Activated T-cell treated with anti-CD3 and anti-CD28 coated beads for 1 hour (primary cell): ENCODE measurements around the gene KLHL29.

Experiments
- DNase-seq: peaks from one replicate; pipeline ENCODE4 v3.0.0-alpha.2; 2020; ENCODE audit warnings: low read depth

Gene KLHL29

GRCh38 chr2:23635442-23636340 is 250.7 kb downstream of the KLHL29 start:
- DNase-seq, result no peak

- DNase-seq, result no peak
Observed at GRCh38 chr2:23636426-23636825, 251.4 kb downstream of the KLHL29 start.

- DNase-seq, result no peak
Observed at GRCh38 chr2:23637011-23637778, 252.2 kb downstream of the KLHL29 start.

- no peak for DNase-seq
Observed at GRCh38 chr2:23639406-23639982, 254.5 kb downstream of the KLHL29 start.

GRCh38 chr2:23640711-23641110 is 255.7 kb downstream of the KLHL29 start:
- no peak for DNase-seq

GRCh38 chr2:23642516-23642915 is 257.5 kb downstream of the KLHL29 start:
- DNase-seq, result no peak

GRCh38 chr2:23645230-23645808 is 260.3 kb downstream of the KLHL29 start:
- no peak for DNase-seq

- DNase-seq, result no peak
Observed at GRCh38 chr2:23647563-23647962, 262.6 kb downstream of the KLHL29 start.

GRCh38 chr2:23649303-23649702 is 264.3 kb downstream of the KLHL29 start:
- DNase-seq, result no peak

GRCh38 chr2:23649819-23650218 is 264.8 kb downstream of the KLHL29 start:
- no peak for DNase-seq

- DNase-seq, result no peak
Observed at GRCh38 chr2:23651187-23652080, 266.5 kb downstream of the KLHL29 start.

GRCh38 chr2:23653326-23653725 is 268.3 kb downstream of the KLHL29 start:
- DNase-seq, result no peak

- DNase-seq, result no peak
Observed at GRCh38 chr2:23654756-23655155, 269.8 kb downstream of the KLHL29 start.

GRCh38 chr2:23655934-23656596 is 271.1 kb downstream of the KLHL29 start:
- DNase-seq, result no peak

- no peak for DNase-seq
Observed at GRCh38 chr2:23656597-23656973, 271.6 kb downstream of the KLHL29 start.

- DNase-seq, result no peak
Observed at GRCh38 chr2:23657371-23657770, 272.4 kb downstream of the KLHL29 start.

GRCh38 chr2:23657934-23658333 is 273.0 kb downstream of the KLHL29 start:
- DNase-seq, result no peak

- no peak for DNase-seq
Observed at GRCh38 chr2:23658466-23658942, 273.5 kb downstream of the KLHL29 start.

- DNase-seq, result no peak
Observed at GRCh38 chr2:23659328-23659727, 274.3 kb downstream of the KLHL29 start.

- DNase-seq, result no peak
Observed at GRCh38 chr2:23659773-23660172, 274.8 kb downstream of the KLHL29 start.

GRCh38 chr2:23660237-23660636 is 275.3 kb downstream of the KLHL29 start:
- no peak for DNase-seq
